GM23338 (cell line): ENCODE results near the gene NUCB2. TPM values are rescaled to one million over a fixed set of nuclear protein-coding genes. Genes with fewer than 3 reads are reported as not detected.

Source experiments
- ATAC-seq: fragments of 200-7000 bp; cut with Tn5 transposase; 3 replicates; pipeline ENCODE4 v1.9.1; 2020
- DNase-seq: peaks from one replicate; pipeline ENCODE4 v3.0.0-alpha.2; 2015; ENCODE audit warnings: low spot score
- H2AFZ ChIP-seq: fragments of 200-600 bp; sonication (generic); 2 replicates; pipeline ENCODE4 v1.8.0; 2016; ENCODE audit warnings: antibody characterized with exemption, mild to moderate bottlenecking, moderate library complexity
- H3F3A ChIP-seq: fragments of 200-600 bp; sonication (generic); replicated peaks from 2 replicates; pipeline ENCODE4 v1.8.0; 2017; ENCODE audit warnings: antibody characterized with exemption, mixed run types, low read depth
- H3K27ac ChIP-seq: fragments of 200-600 bp; sonication (generic); 2 replicates; pipeline ENCODE4 v1.6.1; 2016; ENCODE audit warnings: low read depth
- H3K27me3 ChIP-seq: fragments of 200-600 bp; sonication (generic); 2 replicates; pipeline ENCODE4 v1.8.0; 2016; ENCODE audit warnings: mild to moderate bottlenecking, mixed run types, moderate library complexity; ENCODE audit not compliant: insufficient read depth
- H3K36me3 ChIP-seq: fragments of 200-600 bp; sonication (generic); 2 replicates; pipeline ENCODE4 v1.8.0; 2016; ENCODE audit warnings: mild to moderate bottlenecking; ENCODE audit not compliant: insufficient read depth
- H3K4me1 ChIP-seq: fragments of 200-600 bp; sonication (generic); 2 replicates; pipeline ENCODE4 v1.8.0; 2016; ENCODE audit warnings: mild to moderate bottlenecking, moderate library complexity; ENCODE audit not compliant: insufficient read depth
- H3K4me2 ChIP-seq: fragments of 200-600 bp; sonication (generic); 2 replicates; pipeline ENCODE4 v1.7.1; 2017; ENCODE audit warnings: mixed run types
- H3K4me3 ChIP-seq: fragments of 200-600 bp; sonication (generic); 2 replicates; pipeline ENCODE4 v1.6.1; 2016; ENCODE audit warnings: mixed run types
- H3K79me2 ChIP-seq: fragments of 200-600 bp; sonication (generic); replicated peaks from 2 replicates; pipeline ENCODE4 v1.8.0; 2017; ENCODE audit warnings: mild to moderate bottlenecking; ENCODE audit not compliant: insufficient read depth
- H3K9me2 ChIP-seq: fragments of 200-600 bp; sonication (generic); 2 replicates; pipeline ENCODE4 v1.8.0; 2017; ENCODE audit not compliant: insufficient read depth
- H4K20me1 ChIP-seq: fragments of 200-600 bp; sonication (generic); replicated peaks from 2 replicates; pipeline ENCODE4 v1.8.0; 2017; ENCODE audit warnings: mild to moderate bottlenecking; ENCODE audit not compliant: insufficient read depth
- H3K27ac Mint-ChIP-seq: 2 replicates; pipeline ENCODE4 v1.8.0; 2020; ENCODE audit warnings: inconsistent platforms, mild to moderate bottlenecking, moderate library complexity, mixed read lengths
- H3K27me3 Mint-ChIP-seq: 3 replicates; pipeline ENCODE4 v1.8.0; 2022; ENCODE audit warnings: low read depth, mild to moderate bottlenecking, moderate library complexity, mixed read lengths, inconsistent platforms; ENCODE audit not compliant: insufficient read depth, poor library complexity
- H3K36me3 Mint-ChIP-seq: 3 replicates; pipeline ENCODE4 v1.8.0; 2021; ENCODE audit warnings: low read depth, mild to moderate bottlenecking, inconsistent platforms, moderate library complexity, mixed read lengths
- H3K4me1 Mint-ChIP-seq: 3 replicates; pipeline ENCODE4 v1.8.0; 2020; ENCODE audit warnings: mild to moderate bottlenecking, inconsistent platforms, mixed read lengths
- H3K4me3 Mint-ChIP-seq: 3 replicates; pipeline ENCODE4 v1.8.0; 2021; ENCODE audit warnings: moderate library complexity, mild to moderate bottlenecking, inconsistent platforms, mixed read lengths
- H3K9me3 Mint-ChIP-seq: 3 replicates; pipeline ENCODE4 v1.8.0; 2020; ENCODE audit warnings: moderate library complexity, mild to moderate bottlenecking, inconsistent platforms, mixed read lengths
- CREB1 ChIP-seq: fragments of 250-450 bp; sonication (Bioruptor Pico); IDR thresholded peaks from 2 replicates; pipeline ENCODE4 v1.5.0; 2020; ENCODE audit warnings: low read depth, mild to moderate bottlenecking, moderate library complexity
- EZH2 ChIP-seq: fragments of 200-600 bp; sonication (generic); IDR thresholded peaks from one replicate; pipeline ENCODE4 v1.8.0; 2017; ENCODE audit warnings: antibody characterized with exemption, mild to moderate bottlenecking, low read depth; ENCODE audit not compliant: unreplicated experiment
- EZH2phosphoT487 ChIP-seq: fragments of 200-600 bp; sonication (generic); IDR thresholded peaks from one replicate; pipeline ENCODE4 v1.8.1; 2018; ENCODE audit warnings: antibody characterized with exemption; ENCODE audit not compliant: unreplicated experiment
- JUNB ChIP-seq: IDR thresholded peaks from one replicate; pipeline ENCODE4 v1.6.1; 2016; ENCODE audit warnings: antibody characterized with exemption; ENCODE audit not compliant: unreplicated experiment
- NANOG ChIP-seq: IDR thresholded peaks from 2 replicates; pipeline ENCODE4 v1.6.1; 2016; ENCODE audit warnings: antibody characterized with exemption, borderline replicate concordance
- POLR2AphosphoS5 ChIP-seq: IDR thresholded peaks from 2 replicates; pipeline ENCODE4 v1.6.1; 2016; ENCODE audit warnings: antibody characterized with exemption, low read depth
- STAT1 ChIP-seq: IDR thresholded peaks from one replicate; pipeline ENCODE4 v1.6.1; 2016; ENCODE audit warnings: antibody characterized with exemption; ENCODE audit not compliant: unreplicated experiment
- ZNF114 ChIP-seq: fragments of 250-450 bp; sonication (Bioruptor Pico); IDR thresholded peaks from 2 replicates; pipeline ENCODE4 v1.5.0; 2020; ENCODE audit warnings: mild to moderate bottlenecking, moderate library complexity
- ZNF331 ChIP-seq: fragments of 250-450 bp; sonication (Bioruptor Pico); IDR thresholded peaks from 2 replicates; pipeline ENCODE4 v1.5.0; 2020; ENCODE audit warnings: low read depth, mild to moderate bottlenecking, moderate library complexity
- polyA plus RNA-seq: library from polyadenylated mRNA; unstranded; fragments of >200 nt; fragmentation: Nextera tagmentation; extraction: Ambion mirVana; gene quantifications from 2 replicates; pipeline ENCODE4 v1.2.1, GENCODE V29; 2016
- total RNA-seq: library from RNA; depleted of rRNA; stranded (reverse); fragments of >200 nt; shearing (Covaris generic); gene quantifications from 2 replicates; pipeline ENCODE4 v1.2.3, GENCODE V29; 2014
- TF ChIP-seq, protein P1 (sequence below): IDR thresholded peaks from 2 replicates; pipeline ENCODE4 v1.6.1; 2016; ENCODE audit warnings: antibody characterized with exemption
- TF ChIP-seq, protein P2 (sequence below): fragments of 250-450 bp; sonication (Bioruptor Pico); IDR thresholded peaks from 2 replicates; pipeline ENCODE4 v1.5.0; 2020; ENCODE audit warnings: mild to moderate bottlenecking, moderate library complexity
- TF ChIP-seq, protein P3 (sequence below): IDR thresholded peaks from one replicate; pipeline ENCODE4 v1.6.1; 2018; ENCODE audit warnings: antibody characterized with exemption; ENCODE audit not compliant: unreplicated experiment
- TF ChIP-seq, protein P4 (sequence below), 2 experiments: fragments of 200-600 bp in 1 of 2; sonication (generic) in 1 of 2; conservative IDR thresholded peaks; 2 replicates each; pipeline versions ENCODE4 v1.5.1 to v1.6.1; 2016 to 2017; ENCODE audit warnings: antibody characterized with exemption in 2 of 2, low read depth in 2 of 2, mild to moderate bottlenecking in 2 of 2, moderate library complexity in 1 of 2

The NUCB2 gene
- total and polyA plus RNA-seq, 2 experiments from 2014 or later: 16.6 to 86.9 TPM

DNA sequence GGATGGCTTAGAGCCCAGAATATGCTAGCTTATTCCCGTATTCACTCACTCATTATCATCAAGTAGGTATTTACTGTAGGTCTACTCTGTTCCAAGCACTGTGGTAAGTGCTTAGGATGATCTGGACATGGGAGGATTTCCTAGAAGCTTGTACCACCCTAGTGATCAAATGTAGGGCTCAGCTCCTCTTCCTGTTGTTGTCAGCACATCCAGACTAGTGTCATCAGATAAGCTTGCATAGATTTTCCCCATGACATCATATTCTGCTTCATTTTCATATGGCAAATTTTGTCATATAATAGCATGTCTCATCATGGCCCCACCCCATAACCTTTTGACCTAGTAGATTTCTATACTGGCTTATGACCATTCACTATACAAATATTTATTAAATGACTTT lies 19.3 kb upstream of the NUCB2 start:
- no peaks in the 10 kb centered on the region for H3K9me2 ChIP-seq
- no peaks in the 10 kb centered on the region for H4K20me1 ChIP-seq
- Mint-ChIP-seq H3K4me1 (no peaks in the 10 kb centered on the region), H3K27me3 (no peaks in the 10 kb centered on the region), H3K27ac (no peak overlapping the region), H3K4me3 (no peak overlapping the region), H3K9me3 (no peaks in the 10 kb centered on the region), H3K36me3 (no peaks in the 10 kb centered on the region)
- TF ChIP-seq CREB1 (no peak), NANOG (no peak), ZNF331 (no peak), STAT1 (no peak), EZH2phosphoT487 (no peak), EZH2 (no peak), ZNF114 (CRISPR knock-in tag) (no peak), JUNB (no peak), POLR2AphosphoS5 (no peak)
- TF ChIP-seq, protein P1, sequence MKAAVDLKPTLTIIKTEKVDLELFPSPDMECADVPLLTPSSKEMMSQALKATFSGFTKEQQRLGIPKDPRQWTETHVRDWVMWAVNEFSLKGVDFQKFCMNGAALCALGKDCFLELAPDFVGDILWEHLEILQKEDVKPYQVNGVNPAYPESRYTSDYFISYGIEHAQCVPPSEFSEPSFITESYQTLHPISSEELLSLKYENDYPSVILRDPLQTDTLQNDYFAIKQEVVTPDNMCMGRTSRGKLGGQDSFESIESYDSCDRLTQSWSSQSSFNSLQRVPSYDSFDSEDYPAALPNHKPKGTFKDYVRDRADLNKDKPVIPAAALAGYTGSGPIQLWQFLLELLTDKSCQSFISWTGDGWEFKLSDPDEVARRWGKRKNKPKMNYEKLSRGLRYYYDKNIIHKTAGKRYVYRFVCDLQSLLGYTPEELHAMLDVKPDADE: no peak
- TF ChIP-seq, protein P2, sequence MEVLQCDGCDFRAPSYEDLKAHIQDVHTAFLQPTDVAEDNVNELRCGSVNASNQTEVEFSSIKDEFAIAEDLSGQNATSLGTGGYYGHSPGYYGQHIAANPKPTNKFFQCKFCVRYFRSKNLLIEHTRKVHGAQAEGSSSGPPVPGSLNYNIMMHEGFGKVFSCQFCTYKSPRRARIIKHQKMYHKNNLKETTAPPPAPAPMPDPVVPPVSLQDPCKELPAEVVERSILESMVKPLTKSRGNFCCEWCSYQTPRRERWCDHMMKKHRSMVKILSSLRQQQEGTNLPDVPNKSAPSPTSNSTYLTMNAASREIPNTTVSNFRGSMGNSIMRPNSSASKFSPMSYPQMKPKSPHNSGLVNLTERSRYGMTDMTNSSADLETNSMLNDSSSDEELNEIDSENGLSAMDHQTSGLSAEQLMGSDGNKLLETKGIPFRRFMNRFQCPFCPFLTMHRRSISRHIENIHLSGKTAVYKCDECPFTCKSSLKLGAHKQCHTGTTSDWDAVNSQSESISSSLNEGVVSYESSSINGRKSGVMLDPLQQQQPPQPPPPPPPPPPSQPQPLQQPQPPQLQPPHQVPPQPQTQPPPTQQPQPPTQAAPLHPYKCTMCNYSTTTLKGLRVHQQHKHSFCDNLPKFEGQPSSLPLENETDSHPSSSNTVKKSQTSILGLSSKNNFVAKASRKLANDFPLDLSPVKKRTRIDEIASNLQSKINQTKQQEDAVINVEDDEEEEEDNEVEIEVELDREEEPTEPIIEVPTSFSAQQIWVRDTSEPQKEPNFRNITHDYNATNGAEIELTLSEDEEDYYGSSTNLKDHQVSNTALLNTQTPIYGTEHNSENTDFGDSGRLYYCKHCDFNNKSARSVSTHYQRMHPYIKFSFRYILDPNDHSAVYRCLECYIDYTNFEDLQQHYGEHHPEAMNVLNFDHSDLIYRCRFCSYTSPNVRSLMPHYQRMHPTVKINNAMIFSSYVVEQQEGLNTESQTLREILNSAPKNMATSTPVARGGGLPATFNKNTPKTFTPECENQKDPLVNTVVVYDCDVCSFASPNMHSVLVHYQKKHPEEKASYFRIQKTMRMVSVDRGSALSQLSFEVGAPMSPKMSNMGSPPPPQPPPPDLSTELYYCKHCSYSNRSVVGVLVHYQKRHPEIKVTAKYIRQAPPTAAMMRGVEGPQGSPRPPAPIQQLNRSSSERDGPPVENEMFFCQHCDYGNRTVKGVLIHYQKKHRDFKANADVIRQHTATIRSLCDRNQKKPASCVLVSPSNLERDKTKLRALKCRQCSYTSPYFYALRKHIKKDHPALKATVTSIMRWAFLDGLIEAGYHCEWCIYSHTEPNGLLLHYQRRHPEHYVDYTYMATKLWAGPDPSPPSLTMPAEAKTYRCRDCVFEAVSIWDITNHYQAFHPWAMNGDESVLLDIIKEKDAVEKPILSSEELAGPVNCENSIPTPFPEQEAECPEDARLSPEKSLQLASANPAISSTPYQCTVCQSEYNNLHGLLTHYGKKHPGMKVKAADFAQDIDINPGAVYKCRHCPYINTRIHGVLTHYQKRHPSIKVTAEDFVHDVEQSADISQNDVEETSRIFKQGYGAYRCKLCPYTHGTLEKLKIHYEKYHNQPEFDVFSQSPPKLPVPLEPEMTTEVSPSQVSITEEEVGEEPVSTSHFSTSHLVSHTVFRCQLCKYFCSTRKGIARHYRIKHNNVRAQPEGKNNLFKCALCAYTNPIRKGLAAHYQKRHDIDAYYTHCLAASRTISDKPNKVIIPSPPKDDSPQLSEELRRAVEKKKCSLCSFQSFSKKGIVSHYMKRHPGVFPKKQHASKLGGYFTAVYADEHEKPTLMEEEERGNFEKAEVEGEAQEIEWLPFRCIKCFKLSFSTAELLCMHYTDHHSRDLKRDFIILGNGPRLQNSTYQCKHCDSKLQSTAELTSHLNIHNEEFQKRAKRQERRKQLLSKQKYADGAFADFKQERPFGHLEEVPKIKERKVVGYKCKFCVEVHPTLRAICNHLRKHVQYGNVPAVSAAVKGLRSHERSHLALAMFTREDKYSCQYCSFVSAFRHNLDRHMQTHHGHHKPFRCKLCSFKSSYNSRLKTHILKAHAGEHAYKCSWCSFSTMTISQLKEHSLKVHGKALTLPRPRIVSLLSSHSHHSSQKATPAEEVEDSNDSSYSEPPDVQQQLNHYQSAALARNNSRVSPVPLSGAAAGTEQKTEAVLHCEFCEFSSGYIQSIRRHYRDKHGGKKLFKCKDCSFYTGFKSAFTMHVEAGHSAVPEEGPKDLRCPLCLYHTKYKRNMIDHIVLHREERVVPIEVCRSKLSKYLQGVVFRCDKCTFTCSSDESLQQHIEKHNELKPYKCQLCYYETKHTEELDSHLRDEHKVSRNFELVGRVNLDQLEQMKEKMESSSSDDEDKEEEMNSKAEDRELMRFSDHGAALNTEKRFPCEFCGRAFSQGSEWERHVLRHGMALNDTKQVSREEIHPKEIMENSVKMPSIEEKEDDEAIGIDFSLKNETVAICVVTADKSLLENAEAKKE (CRISPR knock-in tag): no peak
- TF ChIP-seq, protein P3, sequence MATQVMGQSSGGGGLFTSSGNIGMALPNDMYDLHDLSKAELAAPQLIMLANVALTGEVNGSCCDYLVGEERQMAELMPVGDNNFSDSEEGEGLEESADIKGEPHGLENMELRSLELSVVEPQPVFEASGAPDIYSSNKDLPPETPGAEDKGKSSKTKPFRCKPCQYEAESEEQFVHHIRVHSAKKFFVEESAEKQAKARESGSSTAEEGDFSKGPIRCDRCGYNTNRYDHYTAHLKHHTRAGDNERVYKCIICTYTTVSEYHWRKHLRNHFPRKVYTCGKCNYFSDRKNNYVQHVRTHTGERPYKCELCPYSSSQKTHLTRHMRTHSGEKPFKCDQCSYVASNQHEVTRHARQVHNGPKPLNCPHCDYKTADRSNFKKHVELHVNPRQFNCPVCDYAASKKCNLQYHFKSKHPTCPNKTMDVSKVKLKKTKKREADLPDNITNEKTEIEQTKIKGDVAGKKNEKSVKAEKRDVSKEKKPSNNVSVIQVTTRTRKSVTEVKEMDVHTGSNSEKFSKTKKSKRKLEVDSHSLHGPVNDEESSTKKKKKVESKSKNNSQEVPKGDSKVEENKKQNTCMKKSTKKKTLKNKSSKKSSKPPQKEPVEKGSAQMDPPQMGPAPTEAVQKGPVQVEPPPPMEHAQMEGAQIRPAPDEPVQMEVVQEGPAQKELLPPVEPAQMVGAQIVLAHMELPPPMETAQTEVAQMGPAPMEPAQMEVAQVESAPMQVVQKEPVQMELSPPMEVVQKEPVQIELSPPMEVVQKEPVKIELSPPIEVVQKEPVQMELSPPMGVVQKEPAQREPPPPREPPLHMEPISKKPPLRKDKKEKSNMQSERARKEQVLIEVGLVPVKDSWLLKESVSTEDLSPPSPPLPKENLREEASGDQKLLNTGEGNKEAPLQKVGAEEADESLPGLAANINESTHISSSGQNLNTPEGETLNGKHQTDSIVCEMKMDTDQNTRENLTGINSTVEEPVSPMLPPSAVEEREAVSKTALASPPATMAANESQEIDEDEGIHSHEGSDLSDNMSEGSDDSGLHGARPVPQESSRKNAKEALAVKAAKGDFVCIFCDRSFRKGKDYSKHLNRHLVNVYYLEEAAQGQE: no peak
- TF ChIP-seq, protein P4, sequence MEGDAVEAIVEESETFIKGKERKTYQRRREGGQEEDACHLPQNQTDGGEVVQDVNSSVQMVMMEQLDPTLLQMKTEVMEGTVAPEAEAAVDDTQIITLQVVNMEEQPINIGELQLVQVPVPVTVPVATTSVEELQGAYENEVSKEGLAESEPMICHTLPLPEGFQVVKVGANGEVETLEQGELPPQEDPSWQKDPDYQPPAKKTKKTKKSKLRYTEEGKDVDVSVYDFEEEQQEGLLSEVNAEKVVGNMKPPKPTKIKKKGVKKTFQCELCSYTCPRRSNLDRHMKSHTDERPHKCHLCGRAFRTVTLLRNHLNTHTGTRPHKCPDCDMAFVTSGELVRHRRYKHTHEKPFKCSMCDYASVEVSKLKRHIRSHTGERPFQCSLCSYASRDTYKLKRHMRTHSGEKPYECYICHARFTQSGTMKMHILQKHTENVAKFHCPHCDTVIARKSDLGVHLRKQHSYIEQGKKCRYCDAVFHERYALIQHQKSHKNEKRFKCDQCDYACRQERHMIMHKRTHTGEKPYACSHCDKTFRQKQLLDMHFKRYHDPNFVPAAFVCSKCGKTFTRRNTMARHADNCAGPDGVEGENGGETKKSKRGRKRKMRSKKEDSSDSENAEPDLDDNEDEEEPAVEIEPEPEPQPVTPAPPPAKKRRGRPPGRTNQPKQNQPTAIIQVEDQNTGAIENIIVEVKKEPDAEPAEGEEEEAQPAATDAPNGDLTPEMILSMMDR (conservative IDR thresholded peaks at IDR 0.05; ENCODE audit: low read depth in 2 of 2): no peak
- H2AFZ ChIP-seq: no peak overlapping the region
- no peaks in the 10 kb centered on the region for H3F3A ChIP-seq
- H3K4me3 ChIP-seq: no peak overlapping the region
- no peak overlapping the region for H3K27ac ChIP-seq
- DNase-seq (no peak), ATAC-seq (no peak)
- no peaks in the 10 kb centered on the region for H3K27me3 ChIP-seq
- no peaks in the 10 kb centered on the region for H3K36me3 ChIP-seq
- H3K4me2 ChIP-seq: no peak overlapping the region
- no peaks in the 10 kb centered on the region for H3K4me1 ChIP-seq
- H3K79me2 ChIP-seq: no peaks in the 10 kb centered on the region
